Stimulated activated CD4-positive, alpha-beta T cell treated with anti-CD3 and anti-CD28 coated beads, Interleukin-1b, Interleukin-23, amount 100 ng/mL, for 48 hours (primary cell): ENCODE results near the gene FN3KRP.
"Not testable (repeated sequence)": the region's sequence is repeated elsewhere in the genome, so short reads cannot be mapped to it uniquely, and the experiment has no call there.

Source experiments
- DNase-seq: peaks from one replicate; pipeline ENCODE4 v3.0.0-alpha.2; 2020

Gene FN3KRP

GRCh38 chr17:82745524-82745923, 29.0 kb downstream of the FN3KRP start:
- no peak for DNase-seq

GRCh38 chr17:82748756-82749155, 32.2 kb downstream of the FN3KRP start:
- no peak for DNase-seq

GRCh38 chr17:82750241-82750908, 33.9 kb downstream of the FN3KRP start:
- no peak for DNase-seq

- no peak for DNase-seq
These were observed 34.7 kb downstream of the FN3KRP start for GRCh38 chr17:82751171-82751570.

GRCh38 chr17:82751571-82752370, 35.3 kb downstream of the FN3KRP start, which contains the start of gene TBCD:
TSS of gene TBCD (plus strand) at chr17:82752065. CDS start at chr17:82752194, 129 bp downstream.
- peak; percentile 82 for DNase-seq

- no peak for DNase-seq
These were observed 36.1 kb downstream of the FN3KRP start for GRCh38 chr17:82752371-82753200.

- DNase-seq, result no peak
These were observed 36.6 kb downstream of the FN3KRP start for GRCh38 chr17:82753201-82753464.

- no peak for DNase-seq
These were observed 38.0 kb downstream of the FN3KRP start for GRCh38 chr17:82754297-82755208.

- DNase-seq, result no peak
These were observed 39.7 kb downstream of the FN3KRP start for GRCh38 chr17:82756166-82756565.

GRCh38 chr17:82765371-82765770, 48.9 kb downstream of the FN3KRP start:
- DNase-seq, result no peak

GRCh38 chr17:82767041-82767754, 50.7 kb downstream of the FN3KRP start:
- peak; percentile 32 for DNase-seq

- DNase-seq, result no peak
These were observed 52.5 kb downstream of the FN3KRP start for GRCh38 chr17:82769041-82769440.

GRCh38 chr17:82772026-82772425, 55.5 kb downstream of the FN3KRP start:
- no peak for DNase-seq

GRCh38 chr17:82774456-82774855, 58.0 kb downstream of the FN3KRP start:
- not testable (repeated sequence) for DNase-seq

- peak; percentile 16 for DNase-seq
These were observed 58.7 kb downstream of the FN3KRP start for GRCh38 chr17:82775001-82775823.

- no peak for DNase-seq
These were observed 59.9 kb downstream of the FN3KRP start for GRCh38 chr17:82776454-82776853.
